H9 (cell line): Measurements from ENCODE around the gene SMIM1. TPM values are rescaled to one million over a fixed set of nuclear protein-coding genes. Genes with fewer than 3 reads are reported as not detected.

Experiments used
- DNase-seq: peaks from one replicate; pipeline ENCODE4 v3.0.0-alpha.2; 2017
- H2AFZ ChIP-seq: one replicate; pipeline ENCODE4 v1.6.1; 2013; ENCODE audit warnings: mild to moderate bottlenecking, low read length, control low read depth, moderate library complexity
- H2AK5ac ChIP-seq: 2 replicates; pipeline ENCODE4 v1.6.1; 2013; ENCODE audit warnings: low read length, control low read depth, mixed read lengths; ENCODE audit not compliant: insufficient read length
- H2BK120ac ChIP-seq: one replicate; pipeline ENCODE4 v1.6.1; 2013; ENCODE audit warnings: low read depth, mild to moderate bottlenecking, low read length, control low read depth, inconsistent platforms; ENCODE audit not compliant: poor library complexity, severe bottlenecking
- H2BK12ac ChIP-seq: 2 replicates; pipeline ENCODE4 v1.6.1; 2013; ENCODE audit warnings: low read length, control low read depth, mixed read lengths, low read depth; ENCODE audit not compliant: insufficient read length
- H2BK15ac ChIP-seq: 2 replicates; pipeline ENCODE4 v1.6.1; 2013; ENCODE audit warnings: low read depth, low read length, control low read depth
- H2BK20ac ChIP-seq: one replicate; pipeline ENCODE4 v1.6.1; 2013; ENCODE audit warnings: low read depth, mild to moderate bottlenecking, low read length, control low read depth, inconsistent platforms; ENCODE audit not compliant: poor library complexity, severe bottlenecking
- H2BK5ac ChIP-seq: 2 replicates; pipeline ENCODE4 v1.6.1; 2013; ENCODE audit warnings: low read length, control low read depth, mixed read lengths; ENCODE audit not compliant: insufficient read length
- H3K14ac ChIP-seq: 2 replicates; pipeline ENCODE4 v1.6.1; 2013; ENCODE audit warnings: low read length, control low read depth; ENCODE audit not compliant: insufficient read depth
- H3K18ac ChIP-seq: 2 replicates; pipeline ENCODE4 v1.6.1; 2013; ENCODE audit warnings: low read depth, mild to moderate bottlenecking, mixed read lengths, low read length, control low read depth; ENCODE audit not compliant: insufficient read length
- H3K23ac ChIP-seq: 2 replicates; pipeline ENCODE4 v1.6.1; 2013; ENCODE audit warnings: low read length, control low read depth, mixed read lengths, low read depth; ENCODE audit not compliant: insufficient read length
- H3K23me2 ChIP-seq: 2 replicates; pipeline ENCODE4 v1.6.1; 2013; ENCODE audit warnings: low read depth, mild to moderate bottlenecking, mixed read lengths, low read length, control low read depth; ENCODE audit not compliant: insufficient read length, poor library complexity, severe bottlenecking
- H3K27ac ChIP-seq: 2 replicates; pipeline ENCODE4 v1.5.1; 2013; ENCODE audit warnings: low read length, control low read depth, mixed read lengths, low read depth; ENCODE audit not compliant: insufficient read length
- H3K27me3 ChIP-seq: 2 replicates; pipeline ENCODE4 v1.6.1; 2013; ENCODE audit warnings: low read length, control low read depth, inconsistent platforms; ENCODE audit not compliant: insufficient read depth
- H3K4ac ChIP-seq: 2 replicates; pipeline ENCODE4 v1.6.1; 2013; ENCODE audit warnings: low read depth, mild to moderate bottlenecking, control low read depth, inconsistent platforms, low read length, moderate library complexity
- H3K4me1 ChIP-seq: 2 replicates; pipeline ENCODE4 v1.6.1; 2013; ENCODE audit warnings: low read length, control low read depth, inconsistent platforms; ENCODE audit not compliant: insufficient read depth
- H3K4me2 ChIP-seq: 2 replicates; pipeline ENCODE4 v1.6.1; 2013; ENCODE audit warnings: low read length, control low read depth, mixed read lengths; ENCODE audit not compliant: insufficient read length, insufficient read depth
- H3K56ac ChIP-seq: 2 replicates; pipeline ENCODE4 v1.6.1; 2013; ENCODE audit warnings: low read depth, mild to moderate bottlenecking, mixed read lengths, low read length, control low read depth; ENCODE audit not compliant: insufficient read length
- H3K79me1 ChIP-seq: 2 replicates; pipeline ENCODE4 v1.6.1; 2013; ENCODE audit warnings: low read depth, mild to moderate bottlenecking, moderate library complexity, low read length, control low read depth, inconsistent platforms; ENCODE audit not compliant: insufficient read depth, poor library complexity, severe bottlenecking
- H3K79me2 ChIP-seq: 2 replicates; pipeline ENCODE4 v1.6.1; 2013; ENCODE audit warnings: low read length, control low read depth, inconsistent platforms; ENCODE audit not compliant: insufficient read depth
- H3K9ac ChIP-seq: 2 replicates; pipeline ENCODE4 v1.6.1; 2013; ENCODE audit warnings: low read length, control low read depth, mixed read lengths; ENCODE audit not compliant: insufficient read length; ENCODE audit errors: extremely low read depth
- H3K9me3 ChIP-seq: one replicate; pipeline ENCODE4 v1.6.1; 2013; ENCODE audit warnings: low read depth, low read length, inconsistent platforms; ENCODE audit not compliant: control insufficient read depth
- H3T11ph ChIP-seq: one replicate; pipeline ENCODE4 v1.6.1; 2013; ENCODE audit warnings: mild to moderate bottlenecking, low read length, control low read depth, inconsistent platforms
- H4K20me1 ChIP-seq: one replicate; pipeline ENCODE4 v1.6.1; 2013; ENCODE audit not compliant: control insufficient read depth, insufficient read length, insufficient read depth
- H4K5ac ChIP-seq: 2 replicates; pipeline ENCODE4 v1.6.1; 2013; ENCODE audit warnings: low read depth, mild to moderate bottlenecking, mixed read lengths, low read length, control low read depth; ENCODE audit not compliant: insufficient read length
- H4K8ac ChIP-seq: replicated peaks from 2 replicates; pipeline ENCODE4 v1.6.1; 2013; ENCODE audit warnings: low read length, control low read depth, mixed read lengths, low read depth; ENCODE audit not compliant: insufficient read length
- H4K91ac ChIP-seq: 2 replicates; pipeline ENCODE4 v1.6.1; 2013; ENCODE audit warnings: low read depth, mild to moderate bottlenecking, moderate library complexity, mixed read lengths, low read length, control low read depth; ENCODE audit not compliant: insufficient read length
- H3K27ac Mint-ChIP-seq, 3 experiments: 2 replicates in 2 of 3; 3 replicates in 1 of 3; pipeline ENCODE4 v1.8.0; 2020 to 2021; ENCODE audit warnings: mixed read lengths in 3 of 3, mild to moderate bottlenecking in 1 of 3, moderate library complexity in 1 of 3
- H3K27me3 Mint-ChIP-seq: 2 replicates; pipeline ENCODE4 v1.8.0; 2021; ENCODE audit warnings: low read depth, mild to moderate bottlenecking, moderate library complexity, mixed read lengths
- H3K36me3 Mint-ChIP-seq, 3 experiments: 2 replicates in 2 of 3; 3 replicates in 1 of 3; pipeline ENCODE4 v1.8.0; 2020 to 2021; ENCODE audit warnings: low read depth in 3 of 3, mixed read lengths in 3 of 3; ENCODE audit not compliant: insufficient read depth in 1 of 3
- H3K4me1 Mint-ChIP-seq, 2 experiments: 2 replicates each; pipeline ENCODE4 v1.8.0; 2020; ENCODE audit warnings: mixed read lengths in 2 of 2
- H3K4me3 Mint-ChIP-seq, 2 experiments: 2 replicates in 1 of 2; 3 replicates in 1 of 2; pipeline ENCODE4 v1.8.0; 2020 to 2021; ENCODE audit warnings: mild to moderate bottlenecking in 2 of 2, mixed read lengths in 2 of 2, moderate library complexity in 1 of 2
- H3K9me3 Mint-ChIP-seq, 2 experiments: 2 replicates in 1 of 2; 3 replicates in 1 of 2; pipeline ENCODE4 v1.8.0; 2020; ENCODE audit warnings: mild to moderate bottlenecking in 2 of 2, mixed read lengths in 2 of 2, moderate library complexity in 1 of 2
- CTCF ChIP-seq: fragments of 200-600 bp; sonication (generic); conservative IDR thresholded peaks from 3 replicates; pipeline ENCODE4 v1.8.0; 2021; ENCODE audit warnings: antibody characterized with exemption, mild to moderate bottlenecking
- WGBS: extraction: QIAGEN DNeasy Blood & Tissue Kit; methylation state at CpG from one replicate; pipeline ENCODE4 v1.1.7; 2013; ENCODE audit warnings: missing lambda C conversion rate, low lambda C conversion rate, mixed read lengths; ENCODE audit not compliant: insufficient read length; ENCODE audit errors: extremely low coverage; 5-methylcytosine and 5-hydroxymethylcytosine counted together
- total RNA-seq: library from RNA; stranded (reverse); gene quantifications from 2 replicates; pipeline ENCODE4 v1.2.1, GENCODE V29; 2021

Gene SMIM1
- total RNA-seq, 1 experiment from 2014 or later, result 5.3 TPM

GRCh38 chr1:3746389-3746829, 26.1 kb upstream of the SMIM1 start:
- Histone ChIP-seq H3K23me2 (peaks cover 11% of the 10 kb centered on the region), H3K18ac (peak overlapping the region; percentile 60), H3K4ac (no peak overlapping the region), H2BK12ac (no peak overlapping the region), H3K9ac (peak overlapping the region; percentile 5), H4K8ac (no peak overlapping the region), H3K56ac (no peak overlapping the region), H4K20me1 (peaks cover 5% of the 10 kb centered on the region), H4K5ac (no peak overlapping the region), H3K79me1 (no peaks in the 10 kb centered on the region), H2AK5ac (no peak overlapping the region), H2AFZ (no peak overlapping the region), H3K9me3 (no peaks in the 10 kb centered on the region), H3K27ac (no peak overlapping the region), H2BK5ac (no peak overlapping the region), H3K23ac (no peak overlapping the region), H2BK15ac (no peak overlapping the region; the same call in 1 of the 2 replicates), H2BK20ac (no peak overlapping the region), H3K27me3 (no peaks in the 10 kb centered on the region; the same call in 1 of the 2 replicates), H3K14ac (peak overlapping the region; percentile 51; the same call in 1 of the 2 replicates), H3K4me1 (peaks cover 5% of the 10 kb centered on the region; the same call in 1 of the 2 replicates), H3K79me2 (peaks cover 2% of the 10 kb centered on the region; the same call in 1 of the 2 replicates), H2BK120ac (no peak overlapping the region), H4K91ac (no peak overlapping the region), H3K4me2 (peak overlapping the region; percentile 70), H3T11ph (no peak overlapping the region)
- peaks cover 15% of the 10 kb centered on the region for H3K27me3 Mint-ChIP-seq
- H3K4me3 Mint-ChIP-seq, result peak overlapping the region; percentile 92 to 95
- no peak for TF ChIP-seq CTCF
- no CpG with 5 or more reads among the region's 35 CpGs for WGBS
- H3K9me3 Mint-ChIP-seq, result no peaks in the 10 kb centered on the region
- DNase-seq, result peak; percentile 82
- H3K36me3 Mint-ChIP-seq, result peaks cover 23 to 34% (median 32%) of the 10 kb centered on the region in 3 experiments; a peak in 6 of 7 replicates
- peak overlapping the region; percentile 63 to 97 (median 97); a peak in 5 of 7 replicates for H3K27ac Mint-ChIP-seq
- peaks cover 18 to 19% of the 10 kb centered on the region in 2 experiments for H3K4me1 Mint-ChIP-seq
